A673 (cell line): ENCODE results near the gene CGB2.
"Not testable (repeated sequence)": the region's sequence is repeated elsewhere in the genome, so short reads cannot be mapped to it uniquely, and the experiment has no call there.

Experiments used
- CTCF ChIP-seq: fragments of 300-800, 200-600 bp; sonication (generic); conservative IDR thresholded peaks from 2 replicates; pipeline ENCODE4 v1.5.1; 2017; ENCODE audit warnings: low read depth, mild to moderate bottlenecking, antibody characterized with exemption, low read length, moderate library complexity, mixed read lengths
- EZH2 ChIP-seq: fragments of 200-600 bp; sonication (generic); IDR thresholded peaks from 2 replicates; pipeline ENCODE4 v1.6.1; 2017; ENCODE audit warnings: borderline replicate concordance, low read depth, mild to moderate bottlenecking, mixed read lengths, antibody characterized with exemption, low read length; ENCODE audit not compliant: poor library complexity, severe bottlenecking

DNA sequence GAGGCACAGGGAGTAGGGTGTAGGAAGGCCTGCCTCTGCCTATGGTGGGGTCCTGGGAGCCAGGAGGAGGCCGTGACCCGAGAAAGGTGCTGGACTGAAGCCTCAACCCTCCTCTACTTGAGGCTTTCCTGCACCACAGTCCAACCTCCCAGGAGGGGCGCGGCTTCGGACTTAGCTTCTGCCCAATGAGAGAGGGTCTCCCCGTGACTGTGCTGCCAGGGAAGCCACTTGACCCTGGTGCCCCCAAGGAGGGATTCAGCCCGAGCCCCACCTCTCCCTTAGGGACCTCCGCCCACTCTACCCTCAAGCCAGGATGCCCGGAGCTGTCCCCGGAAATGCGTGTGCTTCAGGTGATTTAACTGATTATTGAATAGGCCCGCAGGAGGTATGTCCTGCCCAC lies 17.3 kb downstream of the CGB2 start, which contains the start of gene CGB8:
- TF ChIP-seq CTCF, EZH2: not testable (repeated sequence)
